Measurements from ENCODE around the gene ETV3.

The ETV3 gene

GRCh38 chr1:157140063-157140588, 1.9 kb upstream of the ETV3 start:
- H3K79me2 ChIP-seq (ENCODE audit: control insufficient read depth, low read length) = peaks cover 29% of the 10 kb centered on the region
- H3K4me3 ChIP-seq (ENCODE audit: low read length) = no peak overlapping the region
- peaks cover 6% of the 10 kb centered on the region; the same call in 1 of the 2 replicates for H3K27me3 ChIP-seq (ENCODE audit: control insufficient read depth, low read length)
- peaks cover 12% of the 10 kb centered on the region; the same call in 1 of the 2 replicates for H4K20me1 ChIP-seq (ENCODE audit: control insufficient read depth, insufficient read depth, low read depth, low read length)
- H3F3A ChIP-seq (ENCODE audit: control insufficient read depth, insufficient read depth) = peaks cover 15% of the 10 kb centered on the region
- H3K27ac ChIP-seq (ENCODE audit: low read depth, low read length) = no peak overlapping the region
- no peak overlapping the region for H3K4me2 ChIP-seq (ENCODE audit: low read length)
- no peak for TF ChIP-seq EZH2phosphoT487 (IDR thresholded peaks at IDR 0.05; ENCODE audit: borderline replicate concordance, low read length)
- no peak for TF ChIP-seq CTCF (IDR thresholded peaks at IDR 0.05; ENCODE audit: low read depth, low read length, poor library complexity, severe bottlenecking)
- no peaks in the 10 kb centered on the region for H3K9me2 ChIP-seq (replicated peaks; ENCODE audit: control insufficient read depth, low read length)
- H3K9me3 ChIP-seq (ENCODE audit: control insufficient read depth, insufficient read depth, low read length) = no peaks in the 10 kb centered on the region
- H3K36me3 ChIP-seq (ENCODE audit: control insufficient read depth, low read length) = peaks cover 19% of the 10 kb centered on the region
- peaks cover 19% of the 10 kb centered on the region for H3K4me1 ChIP-seq (ENCODE audit: control insufficient read depth, low read length)

- H3K27me3 ChIP-seq (ENCODE audit: control insufficient read depth, low read length) = no peaks in the 10 kb centered on the region; the same call in 1 of the 2 replicates
- peaks cover 31% of the 10 kb centered on the region for H3K79me2 ChIP-seq (ENCODE audit: control insufficient read depth, low read length)
- TF ChIP-seq CTCF (IDR thresholded peaks at IDR 0.05; ENCODE audit: low read depth, low read length, poor library complexity, severe bottlenecking) (no peak), EZH2phosphoT487 (IDR thresholded peaks at IDR 0.05; ENCODE audit: borderline replicate concordance, low read length) (no peak)
- H3K4me1 ChIP-seq (ENCODE audit: control insufficient read depth, low read length) = peaks cover 19% of the 10 kb centered on the region
- H3K4me2 ChIP-seq (ENCODE audit: low read length) = peak overlapping the region; percentile 84
- no peaks in the 10 kb centered on the region for H3K9me2 ChIP-seq (replicated peaks; ENCODE audit: control insufficient read depth, low read length)
- H3K27ac ChIP-seq (ENCODE audit: low read depth, low read length) = peak overlapping the region; percentile 50
- H3K9me3 ChIP-seq (ENCODE audit: control insufficient read depth, insufficient read depth, low read length) = no peaks in the 10 kb centered on the region
- peaks cover 15% of the 10 kb centered on the region for H3F3A ChIP-seq (ENCODE audit: control insufficient read depth, insufficient read depth)
- peaks cover 12% of the 10 kb centered on the region; the same call in 1 of the 2 replicates for H4K20me1 ChIP-seq (ENCODE audit: control insufficient read depth, insufficient read depth, low read depth, low read length)
- peaks cover 29% of the 10 kb centered on the region for H3K36me3 ChIP-seq (ENCODE audit: control insufficient read depth, low read length)
- peak overlapping the region; percentile 88 for H3K4me3 ChIP-seq (ENCODE audit: low read length)
Measured at GRCh38 chr1:157139052-157139715, 989 bp upstream of the ETV3 start.

- no peaks in the 10 kb centered on the region for H3K9me2 ChIP-seq (replicated peaks; ENCODE audit: control insufficient read depth, low read length)
- peaks cover 12% of the 10 kb centered on the region; the same call in 1 of the 2 replicates for H4K20me1 ChIP-seq (ENCODE audit: control insufficient read depth, insufficient read depth, low read depth, low read length)
- no peak for TF ChIP-seq EZH2phosphoT487 (IDR thresholded peaks at IDR 0.05; ENCODE audit: borderline replicate concordance, low read length)
- no peak for TF ChIP-seq CTCF (IDR thresholded peaks at IDR 0.05; ENCODE audit: low read depth, low read length, poor library complexity, severe bottlenecking)
- peak overlapping the region; percentile 84 for H3K4me2 ChIP-seq (ENCODE audit: low read length)
- peaks cover 31% of the 10 kb centered on the region for H3K79me2 ChIP-seq (ENCODE audit: control insufficient read depth, low read length)
- peak overlapping the region; percentile 88 for H3K4me3 ChIP-seq (ENCODE audit: low read length)
- no peaks in the 10 kb centered on the region for H3K27me3 ChIP-seq (ENCODE audit: control insufficient read depth, low read length)
- H3K4me1 ChIP-seq (ENCODE audit: control insufficient read depth, low read length) = peaks cover 19% of the 10 kb centered on the region
- H3F3A ChIP-seq (ENCODE audit: control insufficient read depth, insufficient read depth) = peaks cover 15% of the 10 kb centered on the region
- H3K36me3 ChIP-seq (ENCODE audit: control insufficient read depth, low read length) = peaks cover 45% of the 10 kb centered on the region
- H3K9me3 ChIP-seq (ENCODE audit: control insufficient read depth, insufficient read depth, low read length) = no peaks in the 10 kb centered on the region
- peak overlapping the region; percentile 50 for H3K27ac ChIP-seq (ENCODE audit: low read depth, low read length)
Measured at GRCh38 chr1:157137408-157138219, 581 bp downstream of the ETV3 start.
